ENCODE results near the gene KIF13A. TPM values are rescaled to one million over a fixed set of nuclear protein-coding genes. Genes with fewer than 3 reads are reported as not detected.
"Not testable (repeated sequence)": the region's sequence is repeated elsewhere in the genome, so short reads cannot be mapped to it uniquely, and the experiment has no call there.

KIF13A gene
- total RNA-seq, 1 donor from 2014 or later, result 84.5 TPM

GRCh38 chr6:17812311-17812710, 175.1 kb downstream of the KIF13A start:
- no peak for DNase-seq (ENCODE audit: low read depth)

GRCh38 chr6:17808609-17809008, 178.8 kb downstream of the KIF13A start:
- DNase-seq (ENCODE audit: low read depth), result no peak

- not testable (repeated sequence) for DNase-seq (ENCODE audit: low read depth)
Measured at GRCh38 chr6:17807431-17807830, 180.0 kb downstream of the KIF13A start.

GRCh38 chr6:17803409-17803808, 184.0 kb downstream of the KIF13A start:
- no peak for DNase-seq (ENCODE audit: low read depth)

- no peak for DNase-seq (ENCODE audit: low read depth)
Measured at GRCh38 chr6:17798477-17799154, 188.8 kb downstream of the KIF13A start.

- DNase-seq (ENCODE audit: low read depth), result peak; percentile 47
Measured at GRCh38 chr6:17790489-17790888, 196.9 kb downstream of the KIF13A start.

GRCh38 chr6:17785094-17785787, 202.2 kb downstream of the KIF13A start:
- DNase-seq (ENCODE audit: low read depth), result no peak

- peak; percentile 90 for DNase-seq (ENCODE audit: low read depth)
Measured at GRCh38 chr6:17780061-17780460, 207.4 kb downstream of the KIF13A start.

GRCh38 chr6:17771609-17772008, 215.8 kb downstream of the KIF13A start:
- no peak for DNase-seq (ENCODE audit: low read depth)

GRCh38 chr6:17768881-17769280, 218.6 kb downstream of the KIF13A start:
- DNase-seq (ENCODE audit: low read depth), result no peak

- peak; percentile 58 for DNase-seq (ENCODE audit: low read depth)
Measured at GRCh38 chr6:17768388-17768787, 219.0 kb downstream of the KIF13A start.

- DNase-seq (ENCODE audit: low read depth), result no peak
Measured at GRCh38 chr6:17762651-17763050, 224.8 kb downstream of the KIF13A start.

- no peak for DNase-seq (ENCODE audit: low read depth)
Measured at GRCh38 chr6:17758119-17758518, 229.3 kb downstream of the KIF13A start.

- no peak for DNase-seq (ENCODE audit: low read depth)
Measured at GRCh38 chr6:17754254-17754653, 233.2 kb downstream of the KIF13A start.

- DNase-seq (ENCODE audit: low read depth), result not testable (repeated sequence)
Measured at GRCh38 chr6:17745324-17745723, 242.1 kb downstream of the KIF13A start.

- DNase-seq (ENCODE audit: low read depth), result not testable (repeated sequence)
Measured at GRCh38 chr6:17744757-17745308, 242.6 kb downstream of the KIF13A start.

- no peak for DNase-seq (ENCODE audit: low read depth)
Measured at GRCh38 chr6:17744019-17744756, 243.2 kb downstream of the KIF13A start.

- peak; percentile 87 for DNase-seq (ENCODE audit: low read depth)
Measured at GRCh38 chr6:17741507-17741906, 245.9 kb downstream of the KIF13A start.

- DNase-seq (ENCODE audit: low read depth), result peak; percentile 95
Measured at GRCh38 chr6:17740559-17741220, 246.7 kb downstream of the KIF13A start.

- DNase-seq (ENCODE audit: low read depth), result no peak
Measured at GRCh38 chr6:17737704-17738252, 249.7 kb downstream of the KIF13A start.

GRCh38 chr6:17735311-17735710, 252.1 kb downstream of the KIF13A start:
- DNase-seq (ENCODE audit: low read depth), result not testable (repeated sequence)
